Hindlimb muscle (tissue), 1 donor: ENCODE data around the gene EZH1. TPM values are rescaled to one million over a fixed set of nuclear protein-coding genes. Genes with fewer than 3 reads are reported as not detected.
"Not testable (repeated sequence)": the region's sequence is repeated elsewhere in the genome, so short reads cannot be mapped to it uniquely, and the experiment has no call there.

Experiments
- DNase-seq: peaks from one replicate; pipeline ENCODE4 v3.0.0-alpha.2; 2013
- polyA plus RNA-seq: library from polyadenylated mRNA; unstranded; fragments of 120-200 nt; gene quantifications from one replicate; pipeline ENCODE4 v1.2.1, GENCODE V29; 2013; ENCODE audit not compliant: insufficient read length

EZH1 gene
- polyA plus RNA-seq, 1 donor, result 27.3 TPM

- no peak for DNase-seq
Measured at GRCh38 chr17:42772945-42773289, 28.1 kb upstream of the EZH1 start.

GRCh38 chr17:42769964-42770363, 25.1 kb upstream of the EZH1 start:
- not testable (repeated sequence) for DNase-seq

GRCh38 chr17:42768006-42768405, 23.2 kb upstream of the EZH1 start:
- DNase-seq, result not testable (repeated sequence)

DNA sequence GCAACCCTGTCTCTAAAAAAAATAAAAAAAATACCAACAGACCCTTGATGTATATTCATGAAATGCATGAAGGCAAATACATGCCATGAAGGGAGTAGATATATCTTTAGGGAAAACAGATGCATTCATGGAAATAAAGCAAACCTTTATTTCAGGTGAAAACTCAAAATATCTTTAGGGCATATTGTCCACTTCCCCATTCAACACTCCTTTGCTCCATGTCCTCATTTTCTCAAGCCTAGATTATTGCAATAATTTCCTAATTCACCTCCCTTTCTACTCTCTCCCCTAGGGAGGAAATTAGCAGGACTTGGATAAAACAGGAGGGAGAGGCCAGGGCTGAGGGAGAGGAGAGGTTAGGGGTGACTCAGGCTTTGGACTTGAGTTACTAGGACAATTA, 22.7 kb upstream of the EZH1 start:
- DNase-seq, result no peak

- DNase-seq, result no peak
Measured at GRCh38 chr17:42766124-42766523, 21.3 kb upstream of the EZH1 start.

GRCh38 chr17:42761638-42762037, 16.8 kb upstream of the EZH1 start:
- no peak for DNase-seq

DNA sequence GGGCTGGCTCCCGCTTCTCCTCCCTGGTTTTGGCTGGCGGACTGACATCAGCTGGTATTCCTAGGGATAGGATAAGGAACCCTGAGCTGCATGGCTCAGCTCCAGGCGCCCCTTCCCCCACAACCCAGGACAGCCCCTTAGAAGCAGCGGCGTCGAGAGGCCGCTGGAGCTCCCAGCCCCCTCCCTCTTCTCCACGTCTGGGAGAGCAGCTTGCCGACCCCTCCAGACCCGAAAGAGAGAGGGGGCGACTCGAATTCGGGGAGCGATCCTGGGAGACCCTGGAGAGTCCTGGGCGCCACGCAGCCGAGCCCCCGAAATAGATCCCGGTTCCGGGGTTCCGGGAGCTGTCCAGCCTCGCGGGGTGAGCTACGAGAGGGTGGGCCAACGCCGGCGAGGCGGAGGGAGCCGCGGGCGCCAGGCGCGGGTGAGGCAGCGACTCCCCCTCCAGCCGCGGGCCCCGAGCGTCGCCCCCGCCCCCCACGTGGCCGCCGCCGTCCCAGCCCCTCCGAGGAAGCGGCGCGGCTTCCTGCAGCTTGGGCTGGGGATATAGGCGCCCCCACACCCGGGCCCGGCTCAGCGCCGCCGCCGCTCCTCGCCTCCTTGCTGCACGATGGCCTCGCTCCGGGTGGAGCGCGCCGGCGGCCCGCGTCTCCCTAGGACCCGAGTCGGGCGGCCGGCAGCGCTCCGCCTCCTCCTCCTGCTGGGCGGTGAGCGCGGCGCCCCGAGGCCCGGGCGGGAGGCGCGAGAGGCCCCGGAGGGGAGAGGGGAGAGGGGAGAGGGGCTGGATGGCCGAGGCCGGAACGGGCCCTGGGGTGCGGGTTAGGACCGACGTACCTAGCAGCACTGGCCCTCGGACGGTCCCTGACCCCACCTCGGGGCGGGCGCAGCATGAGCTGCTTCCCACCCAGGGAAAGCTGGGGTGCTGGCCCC, 16.1 kb upstream of the EZH1 start, which contains the start of gene RAMP2:
TSS of gene RAMP2 (plus strand) at position 576 of the 930 bp plus-strand sequence. CDS start at position 611, 35 bp downstream.
- DNase-seq, result no peak

DNA sequence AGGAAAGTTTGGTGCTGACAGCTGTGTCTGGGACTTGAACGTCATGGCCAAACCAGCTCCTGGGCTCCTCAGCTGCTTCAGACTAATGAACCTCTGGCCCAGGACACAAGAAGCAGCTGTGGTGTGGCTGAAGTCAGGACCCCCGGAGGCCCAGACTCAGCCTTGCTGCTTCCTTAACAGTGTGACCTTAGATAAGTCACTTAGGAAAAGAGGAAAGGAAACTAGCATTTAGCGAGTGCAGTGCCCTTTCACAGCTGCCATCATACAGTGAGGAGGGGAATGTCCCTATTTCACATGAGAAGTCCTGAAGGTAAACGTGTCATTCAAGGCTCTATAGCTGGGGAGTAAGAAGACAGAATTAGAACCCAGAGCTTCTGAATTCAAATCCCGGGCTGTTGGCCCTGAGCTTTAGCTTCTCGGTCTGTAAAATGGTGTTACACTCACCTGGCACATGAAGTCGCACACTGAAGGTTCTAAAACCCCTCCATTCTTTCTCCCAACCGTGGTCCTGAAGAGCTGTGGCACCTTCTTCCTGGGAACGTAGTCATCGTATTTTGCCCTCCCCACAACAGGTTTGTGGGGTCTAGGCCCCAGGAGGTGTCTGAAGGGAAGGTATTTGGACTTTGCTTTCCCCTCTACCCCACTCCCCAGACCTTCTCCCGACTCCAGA, 15.3 kb upstream of the EZH1 start:
- DNase-seq, result no peak

GRCh38 chr17:42754782-42755181, 9.9 kb upstream of the EZH1 start:
- DNase-seq, result no peak

GRCh38 chr17:42751628-42752027, 6.8 kb upstream of the EZH1 start:
- DNase-seq, result no peak

DNA sequence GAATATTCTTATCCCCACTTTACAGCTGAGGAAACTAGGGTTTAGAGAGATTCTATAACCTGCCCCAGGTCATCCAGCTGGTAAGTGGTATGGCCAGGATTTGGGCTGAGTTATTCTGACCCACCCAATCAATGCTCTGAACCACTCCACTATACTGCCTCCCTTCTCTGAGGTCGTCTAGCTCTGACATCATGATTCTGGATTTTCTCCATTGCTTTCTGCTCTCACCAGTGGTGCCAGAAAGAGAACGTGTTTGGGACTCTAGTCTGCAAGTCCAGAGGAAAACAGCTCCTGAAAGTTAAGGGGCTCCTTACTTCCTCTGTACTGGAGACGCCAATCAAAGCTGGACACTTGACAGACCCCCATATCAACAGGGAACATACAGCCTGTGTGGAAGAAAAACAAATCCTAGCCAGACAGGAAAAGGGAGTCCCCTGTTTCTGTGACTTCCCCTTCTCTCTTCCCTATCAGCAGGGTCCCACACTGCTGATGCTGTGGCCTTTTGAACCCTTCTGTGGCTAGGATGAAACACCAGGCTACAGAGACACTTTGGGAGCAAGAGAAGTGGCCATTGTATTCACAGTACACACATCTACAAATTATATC, 6.0 kb upstream of the EZH1 start:
- DNase-seq, result no peak

GRCh38 chr17:42748908-42749798, 4.3 kb upstream of the EZH1 start:
- no peak for DNase-seq

GRCh38 chr17:42748202-42748907, 3.5 kb upstream of the EZH1 start:
- DNase-seq, result no peak

GRCh38 chr17:42744283-42744805, 496 bp downstream of the EZH1 start:
- DNase-seq, result no peak

DNA sequence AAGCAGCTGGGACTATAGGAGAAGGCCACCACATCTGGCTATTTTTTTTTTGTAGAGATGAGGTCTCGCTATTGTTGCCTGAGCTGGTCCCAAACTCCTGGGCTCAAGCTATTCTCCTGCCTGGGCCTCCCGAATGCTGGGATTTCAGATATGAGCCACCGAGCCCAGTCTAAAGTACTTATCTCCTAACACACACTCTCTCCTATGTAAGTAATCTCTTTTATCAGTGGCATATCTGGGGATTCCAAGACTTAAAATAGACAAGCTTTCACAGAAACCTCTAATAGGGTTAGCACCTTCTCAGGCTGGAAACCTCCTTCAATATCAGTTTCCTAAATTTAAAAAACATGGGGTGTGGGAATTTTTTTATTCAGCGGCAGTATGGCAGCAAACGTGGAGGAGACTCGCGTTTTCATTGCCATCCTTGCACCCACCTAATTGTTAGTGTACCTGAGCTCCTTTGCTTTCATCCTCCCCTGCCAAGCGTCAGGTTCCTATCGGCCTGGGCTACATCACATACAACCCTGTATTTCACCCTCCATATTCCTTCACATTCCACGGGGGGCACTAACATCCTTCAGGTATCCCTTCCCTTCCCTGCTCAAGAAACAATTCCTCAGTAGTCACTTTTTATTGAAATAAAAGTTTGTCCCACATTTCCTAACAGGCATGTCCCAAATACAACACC, 1.1 kb downstream of the EZH1 start:
- DNase-seq, result no peak

DNA sequence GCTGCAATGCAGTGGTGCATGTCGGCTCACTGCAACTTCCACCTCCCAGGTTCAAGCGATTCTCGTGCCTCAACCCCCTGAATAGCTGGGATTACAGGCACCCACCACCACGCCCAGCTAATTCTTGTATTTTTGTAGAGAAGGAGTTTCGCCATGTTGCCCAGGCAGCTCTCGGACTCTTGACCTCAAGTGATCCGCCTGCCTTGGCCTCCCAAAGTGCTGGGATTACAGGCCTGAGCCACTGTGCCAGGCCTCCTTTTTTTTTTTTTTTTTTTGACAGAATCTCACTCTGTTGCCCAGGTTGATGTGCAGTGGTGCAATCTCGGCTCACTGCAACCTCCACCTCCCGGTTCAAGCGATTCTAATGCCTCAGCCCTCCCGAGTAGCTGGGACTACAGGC, 1.9 kb downstream of the EZH1 start:
- not testable (repeated sequence) for DNase-seq

DNA sequence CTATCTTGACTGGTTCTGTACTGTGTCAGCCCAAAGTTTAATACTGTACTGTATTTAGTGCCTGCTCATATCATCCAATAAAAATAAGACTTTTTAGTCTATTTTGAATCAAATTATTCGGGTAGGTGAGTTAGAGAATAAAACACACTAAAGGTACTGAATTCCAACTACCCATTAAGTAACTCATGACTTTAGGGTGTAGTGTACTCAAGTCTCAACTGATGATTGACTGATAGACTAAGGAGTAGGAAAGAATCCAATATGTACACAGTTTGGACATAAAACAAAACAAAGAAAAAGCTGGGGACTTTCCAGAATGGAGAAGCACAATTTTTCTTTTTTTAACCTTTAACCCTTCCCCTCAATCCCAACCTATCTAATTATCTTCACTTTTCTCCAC, 4.1 kb downstream of the EZH1 start:
- no peak for DNase-seq

GRCh38 chr17:42725143-42725542, 19.7 kb downstream of the EZH1 start:
- DNase-seq, result no peak

DNA sequence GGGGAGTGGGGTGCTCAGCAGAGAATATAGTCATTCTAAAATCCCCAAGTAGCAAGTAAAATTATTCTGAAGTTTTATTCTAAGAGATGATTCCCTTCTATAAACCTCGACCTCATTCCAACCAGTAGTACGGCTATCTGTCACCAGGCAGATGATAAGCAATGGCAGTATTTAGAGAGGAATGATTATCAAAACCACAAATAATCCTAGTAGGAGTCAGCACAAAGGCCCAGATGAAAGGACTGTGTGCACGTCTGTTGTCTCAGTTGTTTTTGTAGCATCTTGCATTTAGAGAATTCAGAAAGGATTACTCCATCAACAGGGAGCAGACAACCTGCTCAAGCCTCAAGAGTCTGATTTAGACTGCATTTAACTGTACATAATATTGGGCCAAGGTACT, 21.2 kb downstream of the EZH1 start:
- no peak for DNase-seq

GRCh38 chr17:42720996-42721583, 23.8 kb downstream of the EZH1 start:
- peak; percentile 63 for DNase-seq
